Measurements from ENCODE around the gene EYA2. TPM values are rescaled to one million over a fixed set of nuclear protein-coding genes. Genes with fewer than 3 reads are reported as not detected.
A peak's percentile ranks its signal among the peaks of the same experiment; 100 is the strongest.

The EYA2 gene
- total RNA-seq, 1 experiment from 2014 or later: 0.25 TPM

GRCh38 chr20:47196091-47197081 lies 301.7 kb downstream of the EYA2 start:
- ChIA-PET POLR2A (interaction anchor here (1.0 kb wide), 1 partner anchor 188 kb away, joined by 3 read pairs; no protein-coding TSS in a partner anchor), CTCF (interaction anchor here (0.6 to 1.5 kb wide), 23 partner anchors 9 to 446 kb away, joined by 3 to 56 read pairs (median 5); partner anchors contain the start of genes NCOA3 and ZMYND8)
- intact Hi-C loops (cut with micrococcal nuclease; ENCODE audit: unreplicated experiment): loop anchor here (1.0 to 5.0 kb wide), 5 partner anchors 76 to 466 kb away; partner anchors contain the start of gene NCOA3
- H3K9me3 Mint-ChIP-seq (ENCODE audit: unreplicated experiment): no peaks in the 10 kb centered on the region
- DNase-seq: peak; percentile 90 to 95
- H3K4me3 ChIP-seq (ENCODE audit: low read depth, low read length): no peak overlapping the region
- H3K4me1 ChIP-seq: peaks cover 25% of the 10 kb centered on the region
- peak overlapping the region; percentile 1 for H3K4me3 Mint-ChIP-seq (ENCODE audit: unreplicated experiment)
- H3K9me3 ChIP-seq: no peaks in the 10 kb centered on the region
- H3K27me3 ChIP-seq (replicated peaks; ENCODE audit: control insufficient read depth, insufficient read depth, low read length): no peaks in the 10 kb centered on the region
- peak; percentile 100 for TF ChIP-seq CTCF (IDR thresholded peaks at IDR 0.05; ENCODE audit: insufficient read depth in 1 of 2, low read depth in 1 of 2, low read length in 1 of 2, severe bottlenecking in 1 of 2, unreplicated experiment in 1 of 2)
- H3K27me3 Mint-ChIP-seq (ENCODE audit: insufficient read depth, unreplicated experiment): no peaks in the 10 kb centered on the region
- no TSS peak for BruUV-seq (replicated peaks)
- H3K27ac Mint-ChIP-seq (ENCODE audit: unreplicated experiment): peak overlapping the region; percentile 44
- peaks cover 15% of the 10 kb centered on the region for H3K36me3 Mint-ChIP-seq (ENCODE audit: insufficient read depth, unreplicated experiment)
- peaks cover 27% of the 10 kb centered on the region for H3K4me1 Mint-ChIP-seq (ENCODE audit: low read depth, unreplicated experiment)
- no peaks in the 10 kb centered on the region for H3K36me3 ChIP-seq (ENCODE audit: control insufficient read depth, insufficient read depth, low read length)

- intact Hi-C loops (cut with micrococcal nuclease; ENCODE audit: unreplicated experiment): loop anchor here (5.0 kb wide), 3 partner anchors 304 to 464 kb away; partner anchors contain the start of gene NCOA3
- Histone ChIP-seq H3K9me3 (no peaks in the 10 kb centered on the region), H3K4me3 (ENCODE audit: low read depth, low read length) (no peak overlapping the region), H3K27me3 (replicated peaks; ENCODE audit: control insufficient read depth, insufficient read depth, low read length) (no peaks in the 10 kb centered on the region), H3K4me1 (peaks cover 30% of the 10 kb centered on the region), H3K36me3 (ENCODE audit: control insufficient read depth, insufficient read depth, low read length) (no peaks in the 10 kb centered on the region)
- Mint-ChIP-seq H3K4me3 (ENCODE audit: unreplicated experiment) (no peak overlapping the region), H3K9me3 (ENCODE audit: unreplicated experiment) (no peaks in the 10 kb centered on the region), H3K36me3 (ENCODE audit: insufficient read depth, unreplicated experiment) (peaks cover 22% of the 10 kb centered on the region), H3K27me3 (ENCODE audit: insufficient read depth, unreplicated experiment) (no peaks in the 10 kb centered on the region), H3K27ac (ENCODE audit: unreplicated experiment) (no peak overlapping the region), H3K4me1 (ENCODE audit: low read depth, unreplicated experiment) (peaks cover 36% of the 10 kb centered on the region)
- ChIA-PET CTCF (interaction anchor here (3.9 kb wide), 1 partner anchor 186 kb away, joined by 49 read pairs; no protein-coding TSS in a partner anchor), POLR2A (no interaction called here)
- no TSS peak for BruUV-seq (replicated peaks)
- no peak for TF ChIP-seq CTCF (IDR thresholded peaks at IDR 0.05; ENCODE audit: insufficient read depth in 1 of 2, low read depth in 1 of 2, low read length in 1 of 2, severe bottlenecking in 1 of 2, unreplicated experiment in 1 of 2)
- no peak for DNase-seq
These were observed 303.6 kb downstream of the EYA2 start for GRCh38 chr20:47198254-47198671.

- BruUV-seq (replicated peaks): no TSS peak
- H3K4me1 ChIP-seq: peaks cover 31% of the 10 kb centered on the region
- H3K9me3 ChIP-seq: no peaks in the 10 kb centered on the region
- POLR2A ChIA-PET: interaction anchor here (0.7 kb wide), 1 partner anchor 65 kb away, joined by 4 read pairs; no protein-coding TSS in a partner anchor
- H3K27me3 Mint-ChIP-seq (ENCODE audit: insufficient read depth, unreplicated experiment): no peaks in the 10 kb centered on the region
- H3K4me3 Mint-ChIP-seq (ENCODE audit: unreplicated experiment): no peak overlapping the region
- H3K4me1 Mint-ChIP-seq (ENCODE audit: low read depth, unreplicated experiment): peaks cover 43% of the 10 kb centered on the region
- DNase-seq: no peak
- no peaks in the 10 kb centered on the region for H3K27me3 ChIP-seq (replicated peaks; ENCODE audit: control insufficient read depth, insufficient read depth, low read length)
- CTCF ChIA-PET: interaction anchor here (0.6 to 3.9 kb wide), 3 partner anchors 160 to 501 kb away, joined by 4 to 49 read pairs (median 5); no protein-coding TSS in a partner anchor
- H3K36me3 ChIP-seq (ENCODE audit: control insufficient read depth, insufficient read depth, low read length): no peaks in the 10 kb centered on the region
- peaks cover 22% of the 10 kb centered on the region for H3K36me3 Mint-ChIP-seq (ENCODE audit: insufficient read depth, unreplicated experiment)
- H3K4me3 ChIP-seq (ENCODE audit: low read depth, low read length): no peak overlapping the region
- H3K27ac Mint-ChIP-seq (ENCODE audit: unreplicated experiment): peak overlapping the region; percentile 94
- intact Hi-C loops (cut with micrococcal nuclease; ENCODE audit: unreplicated experiment): loop anchor here (5.0 kb wide), 3 partner anchors 303 to 463 kb away; partner anchors contain the start of gene NCOA3
- TF ChIP-seq CTCF (IDR thresholded peaks at IDR 0.05; ENCODE audit: insufficient read depth in 1 of 2, low read depth in 1 of 2, low read length in 1 of 2, severe bottlenecking in 1 of 2, unreplicated experiment in 1 of 2): no peak
- H3K9me3 Mint-ChIP-seq (ENCODE audit: unreplicated experiment): no peaks in the 10 kb centered on the region
These were observed 304.4 kb downstream of the EYA2 start for GRCh38 chr20:47198996-47199552.

All from Caco-2 (cell line).